ENCODE measurements around the gene ADK. TPM values are rescaled to one million over a fixed set of nuclear protein-coding genes. Genes with fewer than 3 reads are reported as not detected.

ADK gene
- total and polyA plus RNA-seq, 2 donors (not counting 1 experiment from before 2014, with no cell fraction given): 25.3 to 47.8 TPM

DNA sequence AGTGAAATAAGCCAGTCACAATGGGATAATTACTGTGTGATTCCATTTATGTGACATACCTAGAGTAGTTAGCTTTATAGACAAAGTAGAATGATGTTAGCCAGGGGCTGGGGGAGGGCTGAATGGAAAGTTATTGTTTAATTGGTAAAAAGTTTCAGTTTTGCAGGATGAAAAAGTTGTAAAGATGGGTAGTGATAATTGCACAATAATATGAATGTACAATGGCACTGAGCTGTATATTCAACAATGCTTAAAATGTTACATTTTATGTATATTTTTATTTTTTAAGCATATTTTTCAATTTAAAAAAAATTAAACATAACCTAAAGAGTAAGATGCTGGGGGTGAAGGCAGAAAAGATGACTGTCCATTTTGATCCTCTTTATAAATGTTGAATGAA is 459.3 kb downstream of the ADK start:
- no peak overlapping the region for H3K9ac ChIP-seq (ENCODE audit: insufficient read depth, low read length)
- no peaks in the 10 kb centered on the region for H3K79me2 ChIP-seq (ENCODE audit: control insufficient read depth, insufficient read depth, low read length)
- no peak overlapping the region for H2AFZ ChIP-seq (ENCODE audit: low read length)
- no peaks in the 10 kb centered on the region for H4K20me1 ChIP-seq (ENCODE audit: control insufficient read depth, extremely low read depth, insufficient read depth, low read length)
- no peak overlapping the region for H3K27ac ChIP-seq (ENCODE audit: insufficient read depth, low read length)
- H3K9me3 ChIP-seq (ENCODE audit: control insufficient read depth, insufficient read depth, low read depth, low read length): no peaks in the 10 kb centered on the region
- no peak overlapping the region for H3K4me3 ChIP-seq (replicated peaks in 1 of 4; ENCODE audit: control extremely low read depth in 1 of 4, insufficient read depth in 1 of 4, low read depth in 3 of 4, low read length in 4 of 4)
- DNase-seq (ENCODE audit: low read depth in 2 of 2): no peak
- H3K27me3 ChIP-seq (ENCODE audit: control insufficient read depth, insufficient read depth, low read length): no peaks in the 10 kb centered on the region
- H3K36me3 ChIP-seq (ENCODE audit: control insufficient read depth, insufficient read depth, low read length): no peaks in the 10 kb centered on the region
- TF ChIP-seq EZH2 (IDR thresholded peaks at IDR 0.05; ENCODE audit: low read length, missing control alignments): no peak
- TF ChIP-seq, protein P1, sequence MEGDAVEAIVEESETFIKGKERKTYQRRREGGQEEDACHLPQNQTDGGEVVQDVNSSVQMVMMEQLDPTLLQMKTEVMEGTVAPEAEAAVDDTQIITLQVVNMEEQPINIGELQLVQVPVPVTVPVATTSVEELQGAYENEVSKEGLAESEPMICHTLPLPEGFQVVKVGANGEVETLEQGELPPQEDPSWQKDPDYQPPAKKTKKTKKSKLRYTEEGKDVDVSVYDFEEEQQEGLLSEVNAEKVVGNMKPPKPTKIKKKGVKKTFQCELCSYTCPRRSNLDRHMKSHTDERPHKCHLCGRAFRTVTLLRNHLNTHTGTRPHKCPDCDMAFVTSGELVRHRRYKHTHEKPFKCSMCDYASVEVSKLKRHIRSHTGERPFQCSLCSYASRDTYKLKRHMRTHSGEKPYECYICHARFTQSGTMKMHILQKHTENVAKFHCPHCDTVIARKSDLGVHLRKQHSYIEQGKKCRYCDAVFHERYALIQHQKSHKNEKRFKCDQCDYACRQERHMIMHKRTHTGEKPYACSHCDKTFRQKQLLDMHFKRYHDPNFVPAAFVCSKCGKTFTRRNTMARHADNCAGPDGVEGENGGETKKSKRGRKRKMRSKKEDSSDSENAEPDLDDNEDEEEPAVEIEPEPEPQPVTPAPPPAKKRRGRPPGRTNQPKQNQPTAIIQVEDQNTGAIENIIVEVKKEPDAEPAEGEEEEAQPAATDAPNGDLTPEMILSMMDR (conservative IDR thresholded peaks at IDR 0.05 in 1 of 2, IDR thresholded peaks at IDR 0.05 in 1 of 2; ENCODE audit: low read depth in 1 of 2, low read length in 2 of 2): no peak
- H3K4me2 ChIP-seq (ENCODE audit: extremely low read depth, insufficient read depth, low read length): no peak overlapping the region
- H3K4me1 ChIP-seq (ENCODE audit: control insufficient read depth, extremely low read depth, insufficient read depth, low read length): no peaks in the 10 kb centered on the region

DNA sequence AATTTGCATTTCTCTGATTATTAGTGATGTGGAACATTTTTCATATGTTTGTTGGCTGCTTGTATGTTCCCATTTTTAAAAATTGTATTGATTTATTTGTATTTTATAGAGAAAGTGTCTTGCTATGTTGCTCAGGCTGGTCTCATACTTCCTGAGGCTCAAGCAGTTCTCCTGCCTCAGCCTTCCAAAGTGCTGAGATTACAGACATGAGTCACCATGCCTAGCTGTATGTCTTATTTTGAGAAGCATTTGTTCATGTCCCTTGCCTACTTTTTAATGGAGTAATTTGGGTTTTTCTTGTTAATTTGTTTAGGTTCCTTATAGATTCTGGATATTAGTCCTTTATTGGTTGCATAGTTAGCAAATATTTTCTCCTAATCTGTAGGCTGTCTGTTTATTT is 461.2 kb downstream of the ADK start:
- Histone ChIP-seq H2AFZ (ENCODE audit: low read length) (no peak overlapping the region), H3K4me1 (ENCODE audit: control insufficient read depth, extremely low read depth, insufficient read depth, low read length) (no peaks in the 10 kb centered on the region), H3K27me3 (ENCODE audit: control insufficient read depth, insufficient read depth, low read length) (no peaks in the 10 kb centered on the region), H3K4me3 (replicated peaks in 1 of 4; ENCODE audit: control extremely low read depth in 1 of 4, insufficient read depth in 1 of 4, low read depth in 3 of 4, low read length in 4 of 4) (no peak overlapping the region), H3K4me2 (ENCODE audit: extremely low read depth, insufficient read depth, low read length) (no peak overlapping the region), H3K9me3 (ENCODE audit: control insufficient read depth, insufficient read depth, low read depth, low read length) (no peaks in the 10 kb centered on the region), H3K9ac (ENCODE audit: insufficient read depth, low read length) (no peak overlapping the region), H3K27ac (ENCODE audit: insufficient read depth, low read length) (no peak overlapping the region), H3K79me2 (ENCODE audit: control insufficient read depth, insufficient read depth, low read length) (no peaks in the 10 kb centered on the region), H4K20me1 (ENCODE audit: control insufficient read depth, extremely low read depth, insufficient read depth, low read length) (no peaks in the 10 kb centered on the region), H3K36me3 (ENCODE audit: control insufficient read depth, insufficient read depth, low read length) (no peaks in the 10 kb centered on the region)
- DNase-seq (ENCODE audit: low read depth in 2 of 2): peak; percentile 39 to 43
- TF ChIP-seq EZH2 (IDR thresholded peaks at IDR 0.05; ENCODE audit: low read length, missing control alignments): no peak
- TF ChIP-seq, protein P1 (conservative IDR thresholded peaks at IDR 0.05 in 1 of 2, IDR thresholded peaks at IDR 0.05 in 1 of 2; ENCODE audit: low read depth in 1 of 2, low read length in 2 of 2): no peak

DNA sequence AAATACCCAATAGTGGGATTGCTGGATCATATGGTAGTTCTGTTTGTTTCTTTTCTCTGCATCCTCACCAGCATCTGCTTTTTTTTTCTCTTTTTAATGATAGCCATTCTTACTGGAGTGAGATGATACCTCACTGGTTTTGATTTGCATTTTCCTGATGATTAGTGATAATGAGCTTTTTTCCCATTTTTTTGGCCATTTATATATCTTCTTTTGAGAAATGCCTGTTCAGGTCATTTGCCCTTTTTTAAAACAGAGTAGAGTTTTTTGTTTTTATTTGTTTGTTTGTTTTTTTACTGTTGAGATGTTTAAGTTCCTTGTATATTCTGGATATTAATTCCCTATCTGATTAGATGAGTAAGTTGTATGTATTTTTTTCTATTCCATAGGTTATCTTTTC is 469.6 kb downstream of the ADK start:
- no peak overlapping the region for H3K9ac ChIP-seq (ENCODE audit: insufficient read depth, low read length)
- no peak overlapping the region for H3K27ac ChIP-seq (ENCODE audit: insufficient read depth, low read length)
- no peaks in the 10 kb centered on the region for H3K36me3 ChIP-seq (ENCODE audit: control insufficient read depth, insufficient read depth, low read length)
- no peaks in the 10 kb centered on the region for H4K20me1 ChIP-seq (ENCODE audit: control insufficient read depth, extremely low read depth, insufficient read depth, low read length)
- H3K9me3 ChIP-seq (ENCODE audit: control insufficient read depth, insufficient read depth, low read depth, low read length): no peaks in the 10 kb centered on the region
- no peak overlapping the region for H3K4me2 ChIP-seq (ENCODE audit: extremely low read depth, insufficient read depth, low read length)
- DNase-seq (ENCODE audit: low read depth in 2 of 2): no peak
- H2AFZ ChIP-seq (ENCODE audit: low read length): no peak overlapping the region
- no peaks in the 10 kb centered on the region for H3K4me1 ChIP-seq (ENCODE audit: control insufficient read depth, extremely low read depth, insufficient read depth, low read length)
- H3K27me3 ChIP-seq (ENCODE audit: control insufficient read depth, insufficient read depth, low read length): no peaks in the 10 kb centered on the region
- H3K79me2 ChIP-seq (ENCODE audit: control insufficient read depth, insufficient read depth, low read length): no peaks in the 10 kb centered on the region
- no peak overlapping the region for H3K4me3 ChIP-seq (replicated peaks in 1 of 4; ENCODE audit: control extremely low read depth in 1 of 4, insufficient read depth in 1 of 4, low read depth in 3 of 4, low read length in 4 of 4)
- TF ChIP-seq EZH2 (IDR thresholded peaks at IDR 0.05; ENCODE audit: low read length, missing control alignments): no peak
- TF ChIP-seq, protein P1 (conservative IDR thresholded peaks at IDR 0.05 in 1 of 2, IDR thresholded peaks at IDR 0.05 in 1 of 2; ENCODE audit: low read depth in 1 of 2, low read length in 2 of 2): no peak

Data from fibroblast of lung (primary cell).